ENCODE measurements around the gene TBC1D19.

GRCh38 chr4:26647523-26648224 is 63.8 kb downstream of the TBC1D19 start:
- TF ChIP-seq, protein P1, sequence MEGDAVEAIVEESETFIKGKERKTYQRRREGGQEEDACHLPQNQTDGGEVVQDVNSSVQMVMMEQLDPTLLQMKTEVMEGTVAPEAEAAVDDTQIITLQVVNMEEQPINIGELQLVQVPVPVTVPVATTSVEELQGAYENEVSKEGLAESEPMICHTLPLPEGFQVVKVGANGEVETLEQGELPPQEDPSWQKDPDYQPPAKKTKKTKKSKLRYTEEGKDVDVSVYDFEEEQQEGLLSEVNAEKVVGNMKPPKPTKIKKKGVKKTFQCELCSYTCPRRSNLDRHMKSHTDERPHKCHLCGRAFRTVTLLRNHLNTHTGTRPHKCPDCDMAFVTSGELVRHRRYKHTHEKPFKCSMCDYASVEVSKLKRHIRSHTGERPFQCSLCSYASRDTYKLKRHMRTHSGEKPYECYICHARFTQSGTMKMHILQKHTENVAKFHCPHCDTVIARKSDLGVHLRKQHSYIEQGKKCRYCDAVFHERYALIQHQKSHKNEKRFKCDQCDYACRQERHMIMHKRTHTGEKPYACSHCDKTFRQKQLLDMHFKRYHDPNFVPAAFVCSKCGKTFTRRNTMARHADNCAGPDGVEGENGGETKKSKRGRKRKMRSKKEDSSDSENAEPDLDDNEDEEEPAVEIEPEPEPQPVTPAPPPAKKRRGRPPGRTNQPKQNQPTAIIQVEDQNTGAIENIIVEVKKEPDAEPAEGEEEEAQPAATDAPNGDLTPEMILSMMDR (IDR thresholded peaks at IDR 0.05), result no peak
- no peak for TF ChIP-seq POLR2A (IDR thresholded peaks at IDR 0.05)
